Right cardiac atrium (tissue), 5 donors: ENCODE measurements around the gene CDK6. TPM values are rescaled to one million over a fixed set of nuclear protein-coding genes. Genes with fewer than 3 reads are reported as not detected.
"Not testable (repeated sequence)": the region's sequence is repeated elsewhere in the genome, so short reads cannot be mapped to it uniquely, and the experiment has no call there.

Experiments used
- ATAC-seq, 2 donors: fragments of 200-7000 bp; cut with Tn5 transposase; one replicate each; pipeline versions ENCODE4 v1.8.0 to v1.9.1; 2020; ENCODE audit warnings: moderate library complexity in 2 of 2, mild to moderate bottlenecking in 1 of 2
- DNase-seq, 3 donors: peaks; one replicate each; pipeline ENCODE4 v3.0.0-alpha.2; 2020
- H3K27ac ChIP-seq: one replicate; pipeline ENCODE4 v1.5.1; 2013; ENCODE audit warnings: mild to moderate bottlenecking, low read length, control low read depth, moderate library complexity
- H3K27me3 ChIP-seq: one replicate; pipeline ENCODE4 v1.6.1; 2013; ENCODE audit not compliant: control insufficient read depth, insufficient read depth
- H3K4me1 ChIP-seq: one replicate; pipeline ENCODE4 v1.6.1; 2013; ENCODE audit warnings: low read length; ENCODE audit not compliant: control insufficient read depth, insufficient read depth
- H3K4me3 ChIP-seq: one replicate; pipeline ENCODE4 v1.5.1; 2013; ENCODE audit warnings: low read length, control low read depth
- H3K9me3 ChIP-seq: one replicate; pipeline ENCODE4 v1.6.1; 2013; ENCODE audit warnings: low read length; ENCODE audit not compliant: control insufficient read depth
- WGBS: extraction: QIAGEN DNeasy Blood & Tissue Kit; methylation state at CpG from one replicate; pipeline ENCODE4 v1.1.7; 2013; 5-methylcytosine and 5-hydroxymethylcytosine counted together
- intact Hi-C, 4 donors: fragments of 100-400 bp; cut with DNase I; formaldehyde crosslinking; loops; one replicate each; pipeline versions ENCODE4 v1.11.0 to v1.14.0; 2022 to 2023
- polyA plus RNA-seq: library from polyadenylated mRNA; stranded (reverse); fragments of 200-250 nt; gene quantifications from one replicate; pipeline ENCODE4 v1.2.3, GENCODE V29; 2013
- total RNA-seq, 4 donors: library from RNA; stranded (reverse); fragmentation: NEBNext Ultra II Directional; extraction: Animal tissue kit (Norgen Biotek cat#: 25700); gene quantifications; one replicate each; pipeline ENCODE4 v1.2.1, GENCODE V29; 2021
- donor health status: healthy with polysubstance abuse.
- donor health status: DM: no; HTN: yes; CAD: no.
- donor health status: DM: no; HTN: no; CAD: no.
- donor health status: DM: no; HTN: yes; CAD: no; lungs with severe emphysema.
- donor health status: DM: yes; HTN: yes; CAD: no.

CDK6 gene
- total and polyA plus RNA-seq, 5 donors, result 1.8 to 9.7 (median 9.0) TPM

DNA sequence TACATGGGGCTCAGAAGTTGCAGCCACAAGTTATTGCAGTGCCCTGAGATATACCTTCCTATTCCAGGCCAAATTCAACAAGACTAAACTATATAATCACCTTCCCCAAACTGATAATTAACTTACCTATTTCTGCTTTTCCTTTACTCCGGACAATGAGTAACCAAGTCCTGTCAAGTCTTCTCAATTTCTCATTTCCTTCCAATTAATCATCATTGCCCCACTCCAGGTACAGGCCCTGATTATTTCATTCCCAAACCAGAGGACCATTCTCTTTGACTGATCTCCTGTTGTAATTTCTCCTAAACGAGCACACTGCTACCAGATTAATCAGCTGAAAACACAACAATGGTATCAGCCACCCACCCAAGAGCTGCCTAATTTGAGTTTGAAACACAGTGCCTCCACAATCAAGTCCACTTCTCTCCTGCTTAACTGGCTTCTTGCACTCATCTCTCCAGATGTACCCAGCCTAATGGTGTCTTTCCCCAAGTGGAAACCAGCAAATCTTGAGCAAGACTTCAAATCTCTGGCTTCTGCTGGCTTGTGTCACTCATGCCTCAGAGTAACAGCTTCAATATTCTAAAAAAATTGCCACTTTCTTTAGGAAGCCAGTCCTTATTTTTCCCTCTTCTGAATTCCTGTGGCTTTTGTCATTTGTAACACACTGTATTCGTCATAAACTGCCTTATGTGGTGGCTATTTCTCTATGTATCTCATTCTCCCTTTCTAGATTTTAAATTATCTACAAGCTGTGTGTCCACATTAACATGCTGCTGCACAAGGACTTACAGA, 89.1 kb downstream of the CDK6 start:
- ATAC-seq (no peak), DNase-seq (no peak)
- 83% methylated on average over 3 of the region's 3 CpGs for WGBS
- intact Hi-C loops, result no loop called here
- H3K27me3 ChIP-seq, result no peaks in the 10 kb centered on the region
- no peaks in the 10 kb centered on the region for H3K4me1 ChIP-seq
- no peak overlapping the region for H3K4me3 ChIP-seq
- no peak overlapping the region for H3K27ac ChIP-seq
- H3K9me3 ChIP-seq, result no peaks in the 10 kb centered on the region

DNA sequence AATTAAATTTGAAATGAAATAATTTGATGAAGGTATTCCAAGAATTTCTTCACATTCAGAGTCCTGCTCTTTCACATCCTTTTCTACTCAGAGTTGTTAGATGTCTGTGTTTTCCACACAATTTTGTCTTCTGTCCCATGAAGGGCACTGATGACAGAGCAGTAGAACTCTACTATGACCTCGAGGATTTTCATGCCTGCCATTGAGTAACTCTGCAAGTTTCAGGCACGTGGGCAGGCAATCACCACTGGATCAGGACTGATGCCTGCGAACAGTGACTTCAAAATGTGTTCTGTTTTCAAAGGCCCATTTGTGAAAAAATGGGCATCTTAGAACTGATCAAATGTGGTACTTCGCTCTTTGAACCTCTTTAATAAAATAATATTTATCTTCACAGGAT, 91.1 kb downstream of the CDK6 start:
- no peak overlapping the region for H3K4me3 ChIP-seq
- intact Hi-C loops, result no loop called here
- WGBS, result 89% methylated on average over 4 of the region's 4 CpGs

DNA sequence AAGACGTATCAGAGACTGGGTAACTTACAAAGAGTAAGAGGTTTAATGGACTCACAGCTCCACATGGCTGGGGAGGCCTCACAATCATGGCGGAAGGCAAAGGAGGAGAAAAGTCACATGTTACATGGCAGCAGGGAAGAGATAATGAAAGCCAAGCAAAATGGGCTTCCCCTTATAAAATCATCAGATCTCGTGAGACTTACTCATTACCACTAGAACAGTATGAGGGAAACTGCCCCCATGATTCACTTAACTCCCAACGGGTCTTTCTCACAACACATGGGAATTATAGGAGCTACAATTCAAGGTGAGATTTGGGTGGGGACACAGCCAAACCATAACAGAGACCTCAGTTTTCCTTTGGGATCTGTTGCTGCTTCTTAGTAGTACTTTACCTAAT, 92.2 kb downstream of the CDK6 start:
- ATAC-seq, H3K9me3 ChIP-seq, H3K27ac ChIP-seq, intact Hi-C loops, H3K4me3 ChIP-seq, DNase-seq, H3K27me3 ChIP-seq, H3K4me1 ChIP-seq: not testable (repeated sequence)
- WGBS, result 96% methylated on average over 4 of the region's 4 CpGs

More for the DNA sequence above, 91.1 kb downstream of the CDK6 start:
- Histone ChIP-seq H3K27me3 (no peaks in the 10 kb centered on the region), H3K27ac (no peak overlapping the region), H3K4me1 (peaks cover 2% of the 10 kb centered on the region), H3K9me3 (no peaks in the 10 kb centered on the region)
- no peak for DNase-seq
- no peak for ATAC-seq

DNA sequence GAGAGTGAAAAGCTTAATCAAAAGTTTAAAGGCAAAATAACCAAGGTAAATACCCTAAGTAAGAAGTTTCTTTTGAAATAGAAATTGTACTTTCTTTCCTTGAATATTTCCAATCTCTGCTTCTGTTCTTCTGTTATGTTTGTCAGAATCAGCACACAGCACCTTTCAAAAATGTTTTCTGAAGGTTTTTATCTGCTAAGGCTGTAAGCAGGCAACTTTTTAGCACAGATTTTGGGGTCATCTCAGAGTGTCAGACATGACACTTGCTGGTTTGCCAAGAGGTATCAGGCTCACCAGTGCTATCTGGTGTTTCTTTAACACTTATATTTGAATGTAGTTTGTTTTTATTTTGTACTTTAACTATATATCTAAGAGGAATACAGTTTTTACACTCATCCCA, 94.2 kb downstream of the CDK6 start:
- peaks cover 4% of the 10 kb centered on the region for H3K4me1 ChIP-seq
- H3K4me3 ChIP-seq, result no peak overlapping the region
- no peak for DNase-seq
- intact Hi-C loops, result no loop called here
- H3K27ac ChIP-seq, result no peak overlapping the region
- no peak for ATAC-seq
- H3K9me3 ChIP-seq, result no peaks in the 10 kb centered on the region
- no peaks in the 10 kb centered on the region for H3K27me3 ChIP-seq

DNA sequence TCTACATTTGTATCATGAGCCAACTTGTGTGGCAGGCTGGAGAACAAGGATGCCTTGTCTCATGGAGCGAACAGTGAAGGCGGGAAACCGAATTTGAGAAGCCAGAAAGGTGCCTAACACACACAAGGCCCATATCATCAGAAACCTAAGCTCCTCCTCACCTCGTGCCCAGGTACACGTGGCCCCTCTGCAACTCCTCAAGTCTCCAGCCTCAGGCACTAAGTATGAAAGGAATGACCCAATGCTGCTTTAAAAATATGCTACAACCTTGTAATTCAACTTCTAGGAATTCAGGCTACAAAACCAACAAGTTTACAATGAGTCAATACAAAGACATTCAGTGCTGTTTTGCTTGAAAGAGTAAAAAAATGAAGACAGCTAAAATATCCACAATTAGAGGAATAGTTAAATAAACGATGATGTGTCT, 95.7 kb downstream of the CDK6 start:
- H3K27me3 ChIP-seq, result no peaks in the 10 kb centered on the region
- no peak for ATAC-seq
- H3K4me1 ChIP-seq, result peaks cover 4% of the 10 kb centered on the region
- H3K4me3 ChIP-seq, result no peak overlapping the region
- intact Hi-C loops, result no loop called here
- 85% methylated on average over 6 of the region's 6 CpGs for WGBS
- H3K9me3 ChIP-seq, result no peaks in the 10 kb centered on the region
- H3K27ac ChIP-seq, result no peak overlapping the region
- no peak for DNase-seq

DNA sequence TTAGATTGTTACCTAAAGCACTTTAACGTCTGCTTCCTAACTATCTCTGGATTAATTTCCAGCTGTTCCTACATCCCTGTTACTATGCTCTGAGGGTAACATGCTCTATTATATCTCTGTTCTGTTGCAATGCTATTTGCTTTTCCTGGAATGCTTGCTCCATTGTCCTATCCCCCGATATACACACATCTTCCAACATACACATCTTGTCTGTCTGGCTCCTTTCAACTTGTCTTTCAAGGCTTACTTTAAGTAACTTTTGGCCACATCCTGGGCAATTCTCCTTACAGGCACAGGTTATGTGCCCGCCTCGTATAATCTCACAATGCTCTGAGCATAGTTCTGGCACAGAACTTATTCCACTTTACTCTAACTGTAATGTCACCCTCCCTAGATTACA, 96.2 kb downstream of the CDK6 start:
- no peaks in the 10 kb centered on the region for H3K27me3 ChIP-seq
- H3K4me3 ChIP-seq, result no peak overlapping the region
- H3K9me3 ChIP-seq, result no peaks in the 10 kb centered on the region
- H3K4me1 ChIP-seq, result peaks cover 4% of the 10 kb centered on the region
- no peak overlapping the region for H3K27ac ChIP-seq
- 61% methylated on average over 4 of the region's 4 CpGs for WGBS
- DNase-seq (no peak), ATAC-seq (no peak)
- intact Hi-C loops, result no loop called here

DNA sequence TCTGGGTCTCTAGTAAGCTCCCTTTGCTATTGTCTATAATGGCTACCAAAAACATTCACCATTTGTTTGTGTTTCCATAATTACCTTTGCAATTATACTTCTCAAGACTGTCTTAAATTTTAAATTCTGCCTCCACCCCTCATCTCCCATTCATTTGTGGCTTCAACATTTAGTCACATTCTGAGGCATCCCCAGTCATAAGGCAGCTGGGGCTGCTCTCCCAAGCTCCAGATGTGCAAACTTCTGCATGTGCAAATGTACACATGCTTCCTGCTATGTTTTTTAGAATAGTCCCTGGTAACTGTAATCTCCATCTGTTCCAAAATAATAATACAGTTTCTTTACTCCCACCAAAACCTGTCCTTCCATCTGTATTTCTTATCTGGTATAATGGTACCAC, 97.3 kb downstream of the CDK6 start:
- H3K4me3 ChIP-seq, result no peak overlapping the region
- no peaks in the 10 kb centered on the region for H3K9me3 ChIP-seq
- no peaks in the 10 kb centered on the region for H3K27me3 ChIP-seq
- intact Hi-C loops, result no loop called here
- DNase-seq (no peak), ATAC-seq (no peak)
- H3K27ac ChIP-seq, result no peak overlapping the region
- peaks cover 4% of the 10 kb centered on the region for H3K4me1 ChIP-seq

DNA sequence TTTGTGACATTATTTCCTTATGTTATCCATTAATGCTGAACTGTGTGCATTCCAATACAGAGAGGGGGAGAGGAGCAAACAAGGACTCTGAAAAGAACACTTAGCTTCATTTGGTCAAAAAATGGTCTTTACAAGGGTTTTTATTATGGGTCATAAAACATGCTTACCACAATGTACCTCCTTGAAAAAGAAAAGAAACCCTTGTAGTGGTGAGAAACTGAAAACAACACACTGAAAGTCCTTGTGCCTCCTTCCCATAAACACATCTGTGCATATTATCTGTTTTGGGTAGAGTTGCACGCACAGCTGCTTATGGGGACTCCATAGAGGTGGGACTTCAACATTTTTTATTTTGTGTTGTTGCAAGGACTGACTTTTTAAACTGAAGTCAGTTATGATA, 98.7 kb downstream of the CDK6 start:
- intact Hi-C loops, result no loop called here
- 97% methylated on average over 1 of the region's 1 CpG for WGBS
- Histone ChIP-seq H3K4me3 (no peak overlapping the region), H3K4me1 (peaks cover 5% of the 10 kb centered on the region), H3K27ac (no peak overlapping the region), H3K9me3 (no peaks in the 10 kb centered on the region), H3K27me3 (no peaks in the 10 kb centered on the region)
- DNase-seq (no peak), ATAC-seq (no peak)

DNA sequence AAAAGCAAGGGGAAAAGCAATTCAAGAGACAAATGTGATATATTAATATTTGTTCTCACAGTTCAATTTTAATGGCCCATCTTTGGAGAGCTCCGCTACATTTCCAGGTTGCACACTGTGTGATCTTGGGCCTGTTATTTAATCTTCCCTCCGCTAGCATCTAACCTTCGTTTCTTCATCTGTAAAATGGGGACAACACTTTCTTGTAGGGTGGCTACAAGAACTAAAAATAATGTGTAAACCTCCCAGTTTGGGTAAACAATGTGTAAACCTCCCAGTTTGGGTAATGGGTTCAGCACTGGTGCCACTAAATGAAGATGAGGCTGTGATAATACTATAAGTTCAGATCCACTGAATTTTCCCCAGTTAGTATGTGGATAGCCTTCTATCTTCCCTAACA, 99.5 kb downstream of the CDK6 start:
- no peak for DNase-seq
- intact Hi-C loops, result no loop called here
- H3K27me3 ChIP-seq, result no peaks in the 10 kb centered on the region
- H3K4me1 ChIP-seq, result peaks cover 11% of the 10 kb centered on the region
- ATAC-seq, result no peak
- H3K4me3 ChIP-seq, result no peak overlapping the region
- no peak overlapping the region for H3K27ac ChIP-seq
- WGBS, result 98% methylated on average over 3 of the region's 3 CpGs
- H3K9me3 ChIP-seq, result no peaks in the 10 kb centered on the region

DNA sequence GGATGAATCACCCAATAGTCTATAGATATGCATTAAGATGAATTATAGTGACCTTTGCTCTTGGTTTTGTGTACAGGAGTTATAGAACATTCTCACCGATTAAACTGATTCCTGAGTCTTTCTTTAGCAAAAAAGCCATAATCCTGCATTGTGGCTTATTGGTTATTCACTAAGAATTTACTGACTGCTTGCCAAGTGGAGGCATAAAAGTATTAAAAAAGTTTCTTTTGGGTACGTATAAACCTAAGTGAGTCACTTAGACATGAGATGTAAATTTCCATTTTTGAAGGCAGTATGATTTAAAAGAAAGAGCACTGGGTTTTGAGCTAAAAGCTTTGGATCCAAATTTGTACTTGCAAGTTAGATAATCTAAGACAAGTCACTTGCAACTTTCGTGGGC, 100.7 kb downstream of the CDK6 start:
- Histone ChIP-seq H3K27me3 (no peaks in the 10 kb centered on the region), H3K9me3 (no peaks in the 10 kb centered on the region), H3K27ac (no peak overlapping the region), H3K4me1 (peaks cover 11% of the 10 kb centered on the region), H3K4me3 (no peak overlapping the region)
- intact Hi-C loops, result no loop called here
- 86% methylated on average over 3 of the region's 3 CpGs for WGBS
- ATAC-seq (no peak), DNase-seq (no peak)

DNA sequence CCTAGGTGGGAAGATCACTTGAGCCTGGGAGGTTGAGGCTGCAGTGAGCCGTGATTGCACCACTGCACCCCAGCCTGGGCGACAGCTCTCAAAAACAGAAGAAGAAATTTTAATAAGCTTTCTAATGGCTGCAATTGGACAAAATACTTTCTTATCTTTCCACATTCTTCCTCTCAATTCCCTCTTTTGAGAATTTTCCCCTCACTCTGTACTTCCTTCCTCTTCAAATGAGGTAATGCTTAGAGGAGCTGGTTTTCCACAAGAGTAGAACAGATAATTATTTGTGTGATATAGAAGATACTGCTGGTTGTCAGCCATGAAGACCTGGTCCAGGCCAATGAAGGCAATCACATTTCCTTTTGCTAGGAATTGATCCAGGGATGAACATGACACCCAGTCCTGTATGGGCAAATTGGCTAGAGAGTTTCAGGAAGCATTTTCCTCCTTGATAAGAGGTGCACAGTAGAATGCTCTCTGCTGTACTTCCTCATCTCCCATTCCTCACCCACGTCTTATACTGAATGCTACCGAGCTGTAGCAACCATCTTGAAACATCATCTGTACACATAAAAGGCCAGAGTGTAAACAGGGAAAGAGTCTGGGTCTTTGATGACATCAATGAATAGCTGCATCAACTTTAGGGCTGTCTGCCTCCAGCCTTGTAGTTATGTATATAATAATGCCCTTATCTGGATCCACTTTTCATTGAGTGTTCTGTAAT, 103.9 kb downstream of the CDK6 start:
- ATAC-seq, result no peak
- Histone ChIP-seq H3K9me3 (no peaks in the 10 kb centered on the region), H3K27ac (no peak overlapping the region), H3K4me1 (peaks cover 7% of the 10 kb centered on the region), H3K27me3 (no peaks in the 10 kb centered on the region), H3K4me3 (no peak overlapping the region)
- intact Hi-C loops, result no loop called here
- 65% methylated on average over 4 of the region's 4 CpGs for WGBS
- no peak for DNase-seq
